ENCODE data around the gene BMP8A.
A peak's percentile ranks its signal among the peaks of the same experiment; 100 is the strongest.

The BMP8A gene

GRCh38 chr1:39529901-39530535, 38.6 kb downstream of the BMP8A start:
- no peak for DNase-seq

- no peak for DNase-seq
Measured at GRCh38 chr1:39531526-39531925, 40.1 kb downstream of the BMP8A start.

- DNase-seq: no peak
Measured at GRCh38 chr1:39533442-39533841, 42.0 kb downstream of the BMP8A start.

DNA sequence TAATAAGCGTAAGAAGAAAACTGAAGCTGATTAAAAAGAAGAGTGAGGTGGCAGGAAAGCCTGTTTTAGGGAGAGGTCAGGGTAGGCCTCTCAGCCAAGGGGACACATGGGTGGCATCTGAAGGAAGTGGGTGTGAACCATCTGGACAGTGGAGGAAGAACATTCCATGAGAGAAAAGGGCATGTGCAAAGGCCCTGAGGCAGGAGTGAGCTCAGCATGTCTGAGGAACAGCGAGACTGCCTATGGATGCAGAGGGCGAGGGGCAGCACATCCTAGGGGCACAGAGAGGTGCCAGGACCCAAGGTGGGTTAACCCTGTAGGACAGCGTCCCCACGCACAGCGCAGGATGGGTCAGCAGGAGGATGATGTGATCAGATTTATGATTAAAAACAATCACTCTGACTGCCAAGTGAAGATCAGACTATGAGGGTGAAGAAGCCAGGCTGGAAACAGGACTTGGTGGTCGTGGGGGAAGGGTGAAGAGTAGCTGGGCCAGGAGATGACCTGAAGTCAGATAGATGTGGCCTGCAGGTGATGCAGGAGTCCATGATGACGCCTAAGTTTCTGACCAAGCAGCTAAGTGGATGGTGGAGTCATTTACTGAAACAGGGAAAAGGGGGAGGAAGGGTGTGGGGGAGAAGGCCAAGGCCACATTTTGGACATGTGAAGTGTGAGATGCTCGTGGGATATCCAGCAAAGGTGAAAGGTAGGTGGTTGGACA, 47.3 kb downstream of the BMP8A start:
- DNase-seq: no peak

DNA sequence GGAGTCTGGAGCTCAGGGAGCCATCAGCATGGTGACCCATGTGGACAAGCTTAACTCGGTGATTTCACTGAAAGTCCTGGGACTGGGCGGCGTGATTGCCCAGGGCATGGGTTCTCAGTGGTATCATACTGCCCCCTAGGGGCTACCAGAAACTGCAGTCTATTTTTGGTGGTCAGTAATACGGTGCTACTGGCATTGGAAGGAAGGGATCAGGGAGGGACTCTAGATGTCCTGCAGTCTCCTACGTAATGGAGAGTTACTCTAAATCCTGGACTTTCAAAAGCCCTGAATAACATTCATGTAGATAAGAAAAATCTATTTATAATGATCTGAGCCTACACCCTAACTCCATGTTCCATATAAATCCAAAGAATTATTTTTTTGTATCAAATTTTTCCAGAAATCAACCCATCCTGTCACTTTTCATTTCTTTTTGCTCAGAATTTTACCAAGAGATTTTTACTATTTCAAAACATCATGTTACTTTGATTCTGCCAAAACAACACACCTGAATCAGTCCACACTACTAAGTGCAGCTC, 47.9 kb downstream of the BMP8A start:
- DNase-seq: peak; percentile 34 to 41

- DNase-seq: no peak
Measured at GRCh38 chr1:39540504-39541031, 49.1 kb downstream of the BMP8A start.

GRCh38 chr1:39542924-39543323, 51.5 kb downstream of the BMP8A start:
- DNase-seq: no peak

GRCh38 chr1:39544327-39544726, 52.9 kb downstream of the BMP8A start:
- no peak for DNase-seq

- no peak for DNase-seq
Measured at GRCh38 chr1:39545531-39545930, 54.1 kb downstream of the BMP8A start.

- DNase-seq: no peak
Measured at GRCh38 chr1:39554277-39554676, 62.8 kb downstream of the BMP8A start.

DNA sequence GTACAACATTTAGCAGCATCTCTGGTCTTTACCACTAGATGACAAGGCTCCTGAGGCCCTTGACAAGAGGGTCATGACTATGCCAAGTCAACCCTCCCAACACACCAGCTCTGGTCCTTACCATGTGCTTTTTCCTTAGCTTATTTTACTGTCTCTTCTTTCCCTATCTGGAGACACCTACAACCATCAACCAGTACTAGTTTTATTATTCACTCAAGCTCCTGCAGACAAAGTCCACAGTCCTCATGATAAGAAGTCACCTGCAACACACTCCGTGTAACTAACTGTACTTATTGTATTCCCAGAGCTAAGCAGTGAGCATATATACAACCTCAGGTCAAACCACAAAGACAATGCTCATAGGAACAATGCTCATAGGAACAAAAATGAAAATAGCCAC, 69.8 kb downstream of the BMP8A start:
- DNase-seq: no peak

DNA sequence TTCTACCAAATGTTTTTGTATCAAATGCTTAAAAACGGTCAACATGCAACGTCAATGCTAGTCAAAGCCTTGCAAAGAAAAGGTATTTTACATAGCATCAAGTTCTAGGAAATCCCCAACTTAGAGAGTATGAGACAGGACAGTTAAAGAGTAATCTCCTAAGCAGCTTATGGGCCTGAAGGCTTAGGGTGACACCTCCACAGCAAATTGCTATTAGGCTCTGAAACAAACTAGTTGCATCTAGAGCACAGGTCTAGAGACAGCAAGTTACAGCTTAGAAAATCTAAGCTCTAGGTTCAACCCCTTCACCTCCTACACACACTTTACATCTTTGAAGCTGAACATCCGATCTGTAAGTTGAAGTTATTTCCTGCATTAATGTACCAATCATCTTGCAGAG, 71.5 kb downstream of the BMP8A start:
- DNase-seq: no peak

DNA sequence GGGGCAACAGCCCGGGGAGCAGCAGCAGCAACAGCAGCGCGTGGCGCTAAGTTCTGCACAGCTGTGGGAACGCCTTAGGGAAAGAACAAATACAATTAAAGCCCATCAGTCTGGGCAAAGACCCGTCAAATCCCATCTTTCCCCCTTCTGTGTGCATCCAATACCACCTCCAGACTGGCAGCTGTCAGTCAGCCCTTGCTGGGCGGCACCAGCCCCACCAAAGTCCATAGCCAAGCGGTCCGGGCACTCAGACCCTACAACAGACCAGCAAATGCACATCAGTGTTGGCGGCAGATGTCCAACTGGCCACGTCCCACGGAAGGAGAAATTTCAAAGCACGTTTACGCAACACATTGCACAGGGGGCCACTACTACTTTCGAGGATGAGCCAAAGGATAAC, 72.2 kb downstream of the BMP8A start:
- DNase-seq: no peak

DNA sequence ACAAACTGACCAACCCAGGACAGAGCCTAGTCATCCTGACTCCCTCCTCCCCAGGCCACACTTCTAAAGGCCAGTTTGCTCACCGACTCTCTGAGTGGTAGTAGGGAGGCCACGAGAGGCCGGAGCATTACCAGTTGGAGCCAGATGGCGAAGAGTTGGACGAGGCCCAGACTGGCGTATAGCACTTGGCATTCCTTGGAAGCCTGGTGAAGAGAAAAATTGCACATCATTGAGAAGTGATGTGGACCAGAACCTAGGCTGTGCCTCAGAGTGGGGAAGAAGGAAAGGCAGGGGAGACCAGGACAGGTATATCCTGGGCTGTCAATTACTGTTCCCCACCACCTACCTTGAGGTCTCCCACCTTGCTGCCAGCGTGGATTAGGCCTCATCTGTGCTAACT, 72.9 kb downstream of the BMP8A start:
- DNase-seq: no peak

GRCh38 chr1:39564941-39565340, 73.5 kb downstream of the BMP8A start:
- no peak for DNase-seq

- DNase-seq: no peak
Measured at GRCh38 chr1:39566441-39567137, 75.2 kb downstream of the BMP8A start.

DNA sequence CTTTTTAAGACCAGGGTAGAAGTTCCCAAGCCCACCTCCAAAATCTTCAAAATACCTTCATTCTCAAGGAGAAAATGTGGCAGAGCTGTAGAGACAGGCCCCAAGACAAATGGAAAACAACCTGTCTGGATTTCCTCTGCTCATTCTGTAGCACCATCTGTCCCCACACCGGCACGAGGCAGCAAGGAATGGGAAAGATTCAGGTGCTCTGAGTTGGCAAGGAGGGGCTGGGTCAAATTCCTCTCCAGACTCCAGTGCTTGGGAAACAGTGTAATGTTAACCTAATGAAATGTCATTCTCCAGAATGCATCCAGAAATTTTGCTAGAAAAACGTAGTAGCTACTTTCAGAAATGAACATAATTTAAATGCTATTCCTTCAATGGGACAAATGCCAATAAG, 75.9 kb downstream of the BMP8A start:
- no peak for DNase-seq

GRCh38 chr1:39568208-39568607, 76.8 kb downstream of the BMP8A start:
- no peak for DNase-seq

DNA sequence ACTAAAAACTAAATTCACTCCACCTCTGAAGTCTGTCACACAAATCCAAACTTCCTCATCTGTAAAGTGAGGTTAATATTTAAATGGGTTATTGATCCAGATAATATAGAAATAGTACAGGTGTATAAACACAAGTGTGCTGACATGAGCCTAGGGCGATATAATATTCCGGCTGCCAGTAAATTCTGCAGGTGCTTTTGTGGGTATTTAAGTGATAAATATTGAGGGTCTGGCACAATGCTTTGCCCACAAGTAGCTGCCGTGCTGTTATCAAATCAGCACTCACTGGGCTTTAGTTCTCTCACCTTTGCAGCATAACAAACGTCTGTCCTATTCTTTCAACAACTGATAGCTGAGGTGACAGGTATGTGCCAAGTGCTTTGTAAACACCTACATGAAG, 77.6 kb downstream of the BMP8A start:
- no peak for DNase-seq

GRCh38 chr1:39570477-39571177, 79.2 kb downstream of the BMP8A start:
- no peak for DNase-seq

- no peak for DNase-seq
Measured at GRCh38 chr1:39571178-39571483, 79.7 kb downstream of the BMP8A start.

DNA sequence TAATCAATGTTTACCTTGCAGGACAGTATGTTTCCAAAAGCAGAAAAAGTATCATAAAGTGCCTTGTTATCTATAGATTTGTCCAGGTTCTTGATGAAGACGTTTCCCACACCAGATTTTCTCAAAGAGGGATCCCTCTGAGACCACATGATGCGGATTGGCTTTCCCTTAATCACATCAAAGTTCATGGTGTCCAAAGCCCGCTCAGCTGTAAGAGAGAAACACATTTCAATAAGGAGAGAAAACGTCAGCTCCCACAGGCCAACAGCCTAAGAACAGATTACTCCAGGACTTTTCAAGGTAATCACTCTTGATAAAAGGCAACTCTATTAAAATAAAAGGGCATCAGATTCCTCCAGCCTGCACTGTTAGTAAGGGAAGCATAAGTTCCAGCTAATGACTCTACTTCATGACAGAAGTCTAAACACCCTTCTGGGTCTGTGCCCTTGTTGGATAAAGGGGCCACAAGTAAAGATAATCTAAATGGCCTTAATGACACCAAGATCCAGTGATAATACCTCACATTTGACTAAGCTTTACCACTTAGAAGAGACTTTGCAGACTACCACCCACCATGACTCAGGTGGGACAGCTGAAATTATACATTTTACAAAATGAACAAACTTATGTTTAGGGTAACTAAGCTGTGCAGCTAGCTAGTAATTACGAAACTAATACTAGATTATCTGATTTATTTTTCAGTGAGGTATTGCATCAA, 81.1 kb downstream of the BMP8A start:
- no peak for DNase-seq

DNA sequence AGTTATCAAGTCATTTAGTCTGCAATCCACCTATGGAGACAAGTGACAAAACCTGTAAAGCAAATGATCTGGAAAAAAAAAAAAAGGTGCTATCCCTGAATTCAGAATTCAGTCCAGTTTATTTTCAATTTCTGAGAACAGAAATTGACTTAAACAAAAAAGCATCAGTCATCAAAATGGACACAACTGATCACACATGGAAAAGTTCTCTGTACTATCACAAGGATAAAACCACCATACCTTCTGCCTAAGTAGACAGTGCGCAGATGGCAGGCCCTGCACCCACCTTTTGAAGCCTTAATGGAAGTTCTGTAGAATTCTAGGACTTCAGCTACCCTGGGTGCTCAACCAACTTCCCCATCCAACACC, 81.6 kb downstream of the BMP8A start:
- DNase-seq: no peak

Data from stimulated activated CD4-positive, alpha-beta T cell treated with anti-CD3 and anti-CD28 coated beads, Interleukin-2, amount 100 ng/mL, for 24 hours (primary cell).